GM12872 (cell line): Measurements from ENCODE around the gene SRPK2.

ENCODE experiments used
- CTCF ChIP-seq: IDR thresholded peaks from 3 replicates; pipeline ENCODE4 v1.5.1; 2011; ENCODE audit warnings: low read depth, mild to moderate bottlenecking, low read length, moderate library complexity; ENCODE audit not compliant: insufficient read depth

SRPK2 gene

GRCh38 chr7:105403128-105403527 is 14.4 kb upstream of the SRPK2 start:
- no peak for TF ChIP-seq CTCF

- no peak for TF ChIP-seq CTCF
Measured at GRCh38 chr7:105402221-105403095, 13.7 kb upstream of the SRPK2 start.

- TF ChIP-seq CTCF: no peak
Measured at GRCh38 chr7:105399043-105399725, 10.5 kb upstream of the SRPK2 start.

GRCh38 chr7:105396566-105396965 is 7.8 kb upstream of the SRPK2 start:
- TF ChIP-seq CTCF: no peak

- TF ChIP-seq CTCF: no peak
Measured at GRCh38 chr7:105391429-105391828, 2.7 kb upstream of the SRPK2 start.

- no peak for TF ChIP-seq CTCF
Measured at GRCh38 chr7:105389889-105390288, 1.2 kb upstream of the SRPK2 start.

GRCh38 chr7:105389088-105389650 is 448 bp upstream of the SRPK2 start:
- no peak for TF ChIP-seq CTCF
